CD4-positive, alpha-beta T cell treated with Interleukin-15 for 4 hours (primary cell): Measurements from ENCODE around the gene GUK1.

ENCODE experiments used
- DNase-seq: peaks from one replicate; pipeline ENCODE4 v3.0.0-alpha.2; 2020; ENCODE audit warnings: low spot score

The GUK1 gene

GRCh38 chr1:228131766-228132165, 8.3 kb upstream of the GUK1 start:
- no peak for DNase-seq

GRCh38 chr1:228134591-228134990, 5.5 kb upstream of the GUK1 start:
- no peak for DNase-seq

- no peak for DNase-seq
Observed at GRCh38 chr1:228136901-228137300, 3.2 kb upstream of the GUK1 start.

GRCh38 chr1:228139406-228139930, 611 bp upstream of the GUK1 start:
- DNase-seq = no peak

- no peak for DNase-seq
Observed at GRCh38 chr1:228140724-228141225, 696 bp downstream of the GUK1 start.

GRCh38 chr1:228141226-228142044, 1.4 kb downstream of the GUK1 start:
- peak; percentile 27 for DNase-seq

- DNase-seq = no peak
Observed at GRCh38 chr1:228142155-228142691, 2.1 kb downstream of the GUK1 start.

GRCh38 chr1:228142701-228143136, 2.6 kb downstream of the GUK1 start:
- no peak for DNase-seq

- no peak for DNase-seq
Observed at GRCh38 chr1:228143480-228144192, 3.6 kb downstream of the GUK1 start.

- DNase-seq = no peak
Observed at GRCh38 chr1:228144193-228144992, 4.3 kb downstream of the GUK1 start.

GRCh38 chr1:228144993-228145343, 4.9 kb downstream of the GUK1 start:
- DNase-seq = no peak

- no peak for DNase-seq
Observed at GRCh38 chr1:228145463-228146416, 5.7 kb downstream of the GUK1 start.

GRCh38 chr1:228146417-228147150, 6.5 kb downstream of the GUK1 start:
- DNase-seq = no peak

GRCh38 chr1:228147151-228147693, 7.1 kb downstream of the GUK1 start:
- DNase-seq = no peak

GRCh38 chr1:228147768-228148167, 7.7 kb downstream of the GUK1 start:
- no peak for DNase-seq

- no peak for DNase-seq
Observed at GRCh38 chr1:228148196-228148861, 8.2 kb downstream of the GUK1 start.

GRCh38 chr1:228148935-228149405, 8.9 kb downstream of the GUK1 start:
- DNase-seq = no peak

GRCh38 chr1:228149406-228150119, 9.5 kb downstream of the GUK1 start, which contains the start of gene GJC2:
GJC2 (plus strand) TSS chr1:228149930; CDS start chr1:228157759, 7,829 bp downstream.
- no peak for DNase-seq
